GM23338 (cell line): ENCODE data around the gene NLGN1. TPM values are rescaled to one million over a fixed set of nuclear protein-coding genes. Genes with fewer than 3 reads are reported as not detected.

ENCODE experiments used
- ATAC-seq: fragments of 200-7000 bp; cut with Tn5 transposase; 3 replicates; pipeline ENCODE4 v1.9.1; 2020
- DNase-seq: peaks from one replicate; pipeline ENCODE4 v3.0.0-alpha.2; 2015; ENCODE audit warnings: low spot score
- H2AFZ ChIP-seq: fragments of 200-600 bp; sonication (generic); 2 replicates; pipeline ENCODE4 v1.8.0; 2016; ENCODE audit warnings: antibody characterized with exemption, mild to moderate bottlenecking, moderate library complexity
- H3F3A ChIP-seq: fragments of 200-600 bp; sonication (generic); replicated peaks from 2 replicates; pipeline ENCODE4 v1.8.0; 2017; ENCODE audit warnings: antibody characterized with exemption, mixed run types, low read depth
- H3K27ac ChIP-seq: fragments of 200-600 bp; sonication (generic); 2 replicates; pipeline ENCODE4 v1.6.1; 2016; ENCODE audit warnings: low read depth
- H3K27me3 ChIP-seq: fragments of 200-600 bp; sonication (generic); 2 replicates; pipeline ENCODE4 v1.8.0; 2016; ENCODE audit warnings: mild to moderate bottlenecking, mixed run types, moderate library complexity; ENCODE audit not compliant: insufficient read depth
- H3K36me3 ChIP-seq: fragments of 200-600 bp; sonication (generic); 2 replicates; pipeline ENCODE4 v1.8.0; 2016; ENCODE audit warnings: mild to moderate bottlenecking; ENCODE audit not compliant: insufficient read depth
- H3K4me1 ChIP-seq: fragments of 200-600 bp; sonication (generic); 2 replicates; pipeline ENCODE4 v1.8.0; 2016; ENCODE audit warnings: mild to moderate bottlenecking, moderate library complexity; ENCODE audit not compliant: insufficient read depth
- H3K4me2 ChIP-seq: fragments of 200-600 bp; sonication (generic); 2 replicates; pipeline ENCODE4 v1.7.1; 2017; ENCODE audit warnings: mixed run types
- H3K4me3 ChIP-seq: fragments of 200-600 bp; sonication (generic); 2 replicates; pipeline ENCODE4 v1.6.1; 2016; ENCODE audit warnings: mixed run types
- H3K79me2 ChIP-seq: fragments of 200-600 bp; sonication (generic); replicated peaks from 2 replicates; pipeline ENCODE4 v1.8.0; 2017; ENCODE audit warnings: mild to moderate bottlenecking; ENCODE audit not compliant: insufficient read depth
- H3K9me2 ChIP-seq: fragments of 200-600 bp; sonication (generic); 2 replicates; pipeline ENCODE4 v1.8.0; 2017; ENCODE audit not compliant: insufficient read depth
- H4K20me1 ChIP-seq: fragments of 200-600 bp; sonication (generic); replicated peaks from 2 replicates; pipeline ENCODE4 v1.8.0; 2017; ENCODE audit warnings: mild to moderate bottlenecking; ENCODE audit not compliant: insufficient read depth
- H3K27ac Mint-ChIP-seq: 2 replicates; pipeline ENCODE4 v1.8.0; 2020; ENCODE audit warnings: inconsistent platforms, mild to moderate bottlenecking, moderate library complexity, mixed read lengths
- H3K27me3 Mint-ChIP-seq: 3 replicates; pipeline ENCODE4 v1.8.0; 2022; ENCODE audit warnings: low read depth, mild to moderate bottlenecking, moderate library complexity, mixed read lengths, inconsistent platforms; ENCODE audit not compliant: insufficient read depth, poor library complexity
- H3K36me3 Mint-ChIP-seq: 3 replicates; pipeline ENCODE4 v1.8.0; 2021; ENCODE audit warnings: low read depth, mild to moderate bottlenecking, inconsistent platforms, moderate library complexity, mixed read lengths
- H3K4me1 Mint-ChIP-seq: 3 replicates; pipeline ENCODE4 v1.8.0; 2020; ENCODE audit warnings: mild to moderate bottlenecking, inconsistent platforms, mixed read lengths
- H3K4me3 Mint-ChIP-seq: 3 replicates; pipeline ENCODE4 v1.8.0; 2021; ENCODE audit warnings: moderate library complexity, mild to moderate bottlenecking, inconsistent platforms, mixed read lengths
- H3K9me3 Mint-ChIP-seq: 3 replicates; pipeline ENCODE4 v1.8.0; 2020; ENCODE audit warnings: moderate library complexity, mild to moderate bottlenecking, inconsistent platforms, mixed read lengths
- CREB1 ChIP-seq: fragments of 250-450 bp; sonication (Bioruptor Pico); IDR thresholded peaks from 2 replicates; pipeline ENCODE4 v1.5.0; 2020; ENCODE audit warnings: low read depth, mild to moderate bottlenecking, moderate library complexity
- EZH2 ChIP-seq: fragments of 200-600 bp; sonication (generic); IDR thresholded peaks from one replicate; pipeline ENCODE4 v1.8.0; 2017; ENCODE audit warnings: antibody characterized with exemption, mild to moderate bottlenecking, low read depth; ENCODE audit not compliant: unreplicated experiment
- EZH2phosphoT487 ChIP-seq: fragments of 200-600 bp; sonication (generic); IDR thresholded peaks from one replicate; pipeline ENCODE4 v1.8.1; 2018; ENCODE audit warnings: antibody characterized with exemption; ENCODE audit not compliant: unreplicated experiment
- JUNB ChIP-seq: IDR thresholded peaks from one replicate; pipeline ENCODE4 v1.6.1; 2016; ENCODE audit warnings: antibody characterized with exemption; ENCODE audit not compliant: unreplicated experiment
- NANOG ChIP-seq: IDR thresholded peaks from 2 replicates; pipeline ENCODE4 v1.6.1; 2016; ENCODE audit warnings: antibody characterized with exemption, borderline replicate concordance
- POLR2AphosphoS5 ChIP-seq: IDR thresholded peaks from 2 replicates; pipeline ENCODE4 v1.6.1; 2016; ENCODE audit warnings: antibody characterized with exemption, low read depth
- STAT1 ChIP-seq: IDR thresholded peaks from one replicate; pipeline ENCODE4 v1.6.1; 2016; ENCODE audit warnings: antibody characterized with exemption; ENCODE audit not compliant: unreplicated experiment
- ZNF114 ChIP-seq: fragments of 250-450 bp; sonication (Bioruptor Pico); IDR thresholded peaks from 2 replicates; pipeline ENCODE4 v1.5.0; 2020; ENCODE audit warnings: mild to moderate bottlenecking, moderate library complexity
- ZNF331 ChIP-seq: fragments of 250-450 bp; sonication (Bioruptor Pico); IDR thresholded peaks from 2 replicates; pipeline ENCODE4 v1.5.0; 2020; ENCODE audit warnings: low read depth, mild to moderate bottlenecking, moderate library complexity
- polyA plus RNA-seq: library from polyadenylated mRNA; unstranded; fragments of >200 nt; fragmentation: Nextera tagmentation; extraction: Ambion mirVana; gene quantifications from 2 replicates; pipeline ENCODE4 v1.2.1, GENCODE V29; 2016
- total RNA-seq: library from RNA; depleted of rRNA; stranded (reverse); fragments of >200 nt; shearing (Covaris generic); gene quantifications from 2 replicates; pipeline ENCODE4 v1.2.3, GENCODE V29; 2014
- TF ChIP-seq, protein P1 (sequence below), 2 experiments: fragments of 200-600 bp in 1 of 2; sonication (generic) in 1 of 2; conservative IDR thresholded peaks; 2 replicates each; pipeline versions ENCODE4 v1.5.1 to v1.6.1; 2016 to 2017; ENCODE audit warnings: antibody characterized with exemption in 2 of 2, low read depth in 2 of 2, mild to moderate bottlenecking in 2 of 2, moderate library complexity in 1 of 2
- TF ChIP-seq, protein P2 (sequence below): IDR thresholded peaks from 2 replicates; pipeline ENCODE4 v1.6.1; 2016; ENCODE audit warnings: antibody characterized with exemption
- TF ChIP-seq, protein P3 (sequence below): IDR thresholded peaks from one replicate; pipeline ENCODE4 v1.6.1; 2018; ENCODE audit warnings: antibody characterized with exemption; ENCODE audit not compliant: unreplicated experiment
- TF ChIP-seq, protein P4 (sequence below): fragments of 250-450 bp; sonication (Bioruptor Pico); IDR thresholded peaks from 2 replicates; pipeline ENCODE4 v1.5.0; 2020; ENCODE audit warnings: mild to moderate bottlenecking, moderate library complexity

Gene NLGN1
- total and polyA plus RNA-seq, 2 experiments from 2014 or later, result 6.5 to 18.6 TPM

DNA sequence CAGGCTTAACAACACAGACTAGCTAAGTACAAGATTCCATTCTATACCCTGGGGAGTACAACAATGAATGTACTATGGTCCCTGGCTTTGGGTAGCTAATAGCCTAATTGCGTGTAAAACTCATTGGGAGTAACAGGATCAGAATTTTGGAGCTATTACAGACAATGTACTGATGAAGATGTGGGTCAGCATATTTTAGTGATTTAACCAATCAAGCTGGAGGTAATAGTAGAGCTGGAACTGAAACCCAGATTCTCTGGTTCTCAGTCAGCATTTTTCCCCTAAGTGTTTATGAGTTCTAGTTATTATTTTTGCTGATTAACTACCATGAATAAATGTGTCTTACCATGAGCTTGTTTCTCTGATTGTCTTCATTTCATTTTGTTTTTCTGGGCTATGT is 578.7 kb downstream of the NLGN1 start:
- no peaks in the 10 kb centered on the region for H4K20me1 ChIP-seq
- no peaks in the 10 kb centered on the region for H3K9me2 ChIP-seq
- Mint-ChIP-seq H3K27me3 (no peaks in the 10 kb centered on the region), H3K36me3 (no peaks in the 10 kb centered on the region), H3K4me3 (no peak overlapping the region), H3K27ac (no peak overlapping the region), H3K9me3 (no peaks in the 10 kb centered on the region), H3K4me1 (no peaks in the 10 kb centered on the region)
- TF ChIP-seq STAT1 (no peak), EZH2 (no peak), ZNF331 (CRISPR knock-in tag) (no peak), NANOG (no peak), POLR2AphosphoS5 (no peak), EZH2phosphoT487 (no peak), CREB1 (no peak), ZNF114 (CRISPR knock-in tag) (no peak), JUNB (no peak)
- TF ChIP-seq, protein P1, sequence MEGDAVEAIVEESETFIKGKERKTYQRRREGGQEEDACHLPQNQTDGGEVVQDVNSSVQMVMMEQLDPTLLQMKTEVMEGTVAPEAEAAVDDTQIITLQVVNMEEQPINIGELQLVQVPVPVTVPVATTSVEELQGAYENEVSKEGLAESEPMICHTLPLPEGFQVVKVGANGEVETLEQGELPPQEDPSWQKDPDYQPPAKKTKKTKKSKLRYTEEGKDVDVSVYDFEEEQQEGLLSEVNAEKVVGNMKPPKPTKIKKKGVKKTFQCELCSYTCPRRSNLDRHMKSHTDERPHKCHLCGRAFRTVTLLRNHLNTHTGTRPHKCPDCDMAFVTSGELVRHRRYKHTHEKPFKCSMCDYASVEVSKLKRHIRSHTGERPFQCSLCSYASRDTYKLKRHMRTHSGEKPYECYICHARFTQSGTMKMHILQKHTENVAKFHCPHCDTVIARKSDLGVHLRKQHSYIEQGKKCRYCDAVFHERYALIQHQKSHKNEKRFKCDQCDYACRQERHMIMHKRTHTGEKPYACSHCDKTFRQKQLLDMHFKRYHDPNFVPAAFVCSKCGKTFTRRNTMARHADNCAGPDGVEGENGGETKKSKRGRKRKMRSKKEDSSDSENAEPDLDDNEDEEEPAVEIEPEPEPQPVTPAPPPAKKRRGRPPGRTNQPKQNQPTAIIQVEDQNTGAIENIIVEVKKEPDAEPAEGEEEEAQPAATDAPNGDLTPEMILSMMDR (conservative IDR thresholded peaks at IDR 0.05; ENCODE audit: low read depth in 2 of 2), result no peak
- TF ChIP-seq, protein P2, sequence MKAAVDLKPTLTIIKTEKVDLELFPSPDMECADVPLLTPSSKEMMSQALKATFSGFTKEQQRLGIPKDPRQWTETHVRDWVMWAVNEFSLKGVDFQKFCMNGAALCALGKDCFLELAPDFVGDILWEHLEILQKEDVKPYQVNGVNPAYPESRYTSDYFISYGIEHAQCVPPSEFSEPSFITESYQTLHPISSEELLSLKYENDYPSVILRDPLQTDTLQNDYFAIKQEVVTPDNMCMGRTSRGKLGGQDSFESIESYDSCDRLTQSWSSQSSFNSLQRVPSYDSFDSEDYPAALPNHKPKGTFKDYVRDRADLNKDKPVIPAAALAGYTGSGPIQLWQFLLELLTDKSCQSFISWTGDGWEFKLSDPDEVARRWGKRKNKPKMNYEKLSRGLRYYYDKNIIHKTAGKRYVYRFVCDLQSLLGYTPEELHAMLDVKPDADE, result no peak
- TF ChIP-seq, protein P3, sequence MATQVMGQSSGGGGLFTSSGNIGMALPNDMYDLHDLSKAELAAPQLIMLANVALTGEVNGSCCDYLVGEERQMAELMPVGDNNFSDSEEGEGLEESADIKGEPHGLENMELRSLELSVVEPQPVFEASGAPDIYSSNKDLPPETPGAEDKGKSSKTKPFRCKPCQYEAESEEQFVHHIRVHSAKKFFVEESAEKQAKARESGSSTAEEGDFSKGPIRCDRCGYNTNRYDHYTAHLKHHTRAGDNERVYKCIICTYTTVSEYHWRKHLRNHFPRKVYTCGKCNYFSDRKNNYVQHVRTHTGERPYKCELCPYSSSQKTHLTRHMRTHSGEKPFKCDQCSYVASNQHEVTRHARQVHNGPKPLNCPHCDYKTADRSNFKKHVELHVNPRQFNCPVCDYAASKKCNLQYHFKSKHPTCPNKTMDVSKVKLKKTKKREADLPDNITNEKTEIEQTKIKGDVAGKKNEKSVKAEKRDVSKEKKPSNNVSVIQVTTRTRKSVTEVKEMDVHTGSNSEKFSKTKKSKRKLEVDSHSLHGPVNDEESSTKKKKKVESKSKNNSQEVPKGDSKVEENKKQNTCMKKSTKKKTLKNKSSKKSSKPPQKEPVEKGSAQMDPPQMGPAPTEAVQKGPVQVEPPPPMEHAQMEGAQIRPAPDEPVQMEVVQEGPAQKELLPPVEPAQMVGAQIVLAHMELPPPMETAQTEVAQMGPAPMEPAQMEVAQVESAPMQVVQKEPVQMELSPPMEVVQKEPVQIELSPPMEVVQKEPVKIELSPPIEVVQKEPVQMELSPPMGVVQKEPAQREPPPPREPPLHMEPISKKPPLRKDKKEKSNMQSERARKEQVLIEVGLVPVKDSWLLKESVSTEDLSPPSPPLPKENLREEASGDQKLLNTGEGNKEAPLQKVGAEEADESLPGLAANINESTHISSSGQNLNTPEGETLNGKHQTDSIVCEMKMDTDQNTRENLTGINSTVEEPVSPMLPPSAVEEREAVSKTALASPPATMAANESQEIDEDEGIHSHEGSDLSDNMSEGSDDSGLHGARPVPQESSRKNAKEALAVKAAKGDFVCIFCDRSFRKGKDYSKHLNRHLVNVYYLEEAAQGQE, result no peak
- TF ChIP-seq, protein P4, sequence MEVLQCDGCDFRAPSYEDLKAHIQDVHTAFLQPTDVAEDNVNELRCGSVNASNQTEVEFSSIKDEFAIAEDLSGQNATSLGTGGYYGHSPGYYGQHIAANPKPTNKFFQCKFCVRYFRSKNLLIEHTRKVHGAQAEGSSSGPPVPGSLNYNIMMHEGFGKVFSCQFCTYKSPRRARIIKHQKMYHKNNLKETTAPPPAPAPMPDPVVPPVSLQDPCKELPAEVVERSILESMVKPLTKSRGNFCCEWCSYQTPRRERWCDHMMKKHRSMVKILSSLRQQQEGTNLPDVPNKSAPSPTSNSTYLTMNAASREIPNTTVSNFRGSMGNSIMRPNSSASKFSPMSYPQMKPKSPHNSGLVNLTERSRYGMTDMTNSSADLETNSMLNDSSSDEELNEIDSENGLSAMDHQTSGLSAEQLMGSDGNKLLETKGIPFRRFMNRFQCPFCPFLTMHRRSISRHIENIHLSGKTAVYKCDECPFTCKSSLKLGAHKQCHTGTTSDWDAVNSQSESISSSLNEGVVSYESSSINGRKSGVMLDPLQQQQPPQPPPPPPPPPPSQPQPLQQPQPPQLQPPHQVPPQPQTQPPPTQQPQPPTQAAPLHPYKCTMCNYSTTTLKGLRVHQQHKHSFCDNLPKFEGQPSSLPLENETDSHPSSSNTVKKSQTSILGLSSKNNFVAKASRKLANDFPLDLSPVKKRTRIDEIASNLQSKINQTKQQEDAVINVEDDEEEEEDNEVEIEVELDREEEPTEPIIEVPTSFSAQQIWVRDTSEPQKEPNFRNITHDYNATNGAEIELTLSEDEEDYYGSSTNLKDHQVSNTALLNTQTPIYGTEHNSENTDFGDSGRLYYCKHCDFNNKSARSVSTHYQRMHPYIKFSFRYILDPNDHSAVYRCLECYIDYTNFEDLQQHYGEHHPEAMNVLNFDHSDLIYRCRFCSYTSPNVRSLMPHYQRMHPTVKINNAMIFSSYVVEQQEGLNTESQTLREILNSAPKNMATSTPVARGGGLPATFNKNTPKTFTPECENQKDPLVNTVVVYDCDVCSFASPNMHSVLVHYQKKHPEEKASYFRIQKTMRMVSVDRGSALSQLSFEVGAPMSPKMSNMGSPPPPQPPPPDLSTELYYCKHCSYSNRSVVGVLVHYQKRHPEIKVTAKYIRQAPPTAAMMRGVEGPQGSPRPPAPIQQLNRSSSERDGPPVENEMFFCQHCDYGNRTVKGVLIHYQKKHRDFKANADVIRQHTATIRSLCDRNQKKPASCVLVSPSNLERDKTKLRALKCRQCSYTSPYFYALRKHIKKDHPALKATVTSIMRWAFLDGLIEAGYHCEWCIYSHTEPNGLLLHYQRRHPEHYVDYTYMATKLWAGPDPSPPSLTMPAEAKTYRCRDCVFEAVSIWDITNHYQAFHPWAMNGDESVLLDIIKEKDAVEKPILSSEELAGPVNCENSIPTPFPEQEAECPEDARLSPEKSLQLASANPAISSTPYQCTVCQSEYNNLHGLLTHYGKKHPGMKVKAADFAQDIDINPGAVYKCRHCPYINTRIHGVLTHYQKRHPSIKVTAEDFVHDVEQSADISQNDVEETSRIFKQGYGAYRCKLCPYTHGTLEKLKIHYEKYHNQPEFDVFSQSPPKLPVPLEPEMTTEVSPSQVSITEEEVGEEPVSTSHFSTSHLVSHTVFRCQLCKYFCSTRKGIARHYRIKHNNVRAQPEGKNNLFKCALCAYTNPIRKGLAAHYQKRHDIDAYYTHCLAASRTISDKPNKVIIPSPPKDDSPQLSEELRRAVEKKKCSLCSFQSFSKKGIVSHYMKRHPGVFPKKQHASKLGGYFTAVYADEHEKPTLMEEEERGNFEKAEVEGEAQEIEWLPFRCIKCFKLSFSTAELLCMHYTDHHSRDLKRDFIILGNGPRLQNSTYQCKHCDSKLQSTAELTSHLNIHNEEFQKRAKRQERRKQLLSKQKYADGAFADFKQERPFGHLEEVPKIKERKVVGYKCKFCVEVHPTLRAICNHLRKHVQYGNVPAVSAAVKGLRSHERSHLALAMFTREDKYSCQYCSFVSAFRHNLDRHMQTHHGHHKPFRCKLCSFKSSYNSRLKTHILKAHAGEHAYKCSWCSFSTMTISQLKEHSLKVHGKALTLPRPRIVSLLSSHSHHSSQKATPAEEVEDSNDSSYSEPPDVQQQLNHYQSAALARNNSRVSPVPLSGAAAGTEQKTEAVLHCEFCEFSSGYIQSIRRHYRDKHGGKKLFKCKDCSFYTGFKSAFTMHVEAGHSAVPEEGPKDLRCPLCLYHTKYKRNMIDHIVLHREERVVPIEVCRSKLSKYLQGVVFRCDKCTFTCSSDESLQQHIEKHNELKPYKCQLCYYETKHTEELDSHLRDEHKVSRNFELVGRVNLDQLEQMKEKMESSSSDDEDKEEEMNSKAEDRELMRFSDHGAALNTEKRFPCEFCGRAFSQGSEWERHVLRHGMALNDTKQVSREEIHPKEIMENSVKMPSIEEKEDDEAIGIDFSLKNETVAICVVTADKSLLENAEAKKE, result no peak
- DNase-seq (no peak), ATAC-seq (no peak)
- H3K4me1 ChIP-seq, result no peaks in the 10 kb centered on the region
- H3K4me2 ChIP-seq, result no peak overlapping the region
- H3K4me3 ChIP-seq, result no peak overlapping the region
- H3K27me3 ChIP-seq, result no peaks in the 10 kb centered on the region
- no peak overlapping the region for H3K27ac ChIP-seq
- H3K79me2 ChIP-seq, result no peaks in the 10 kb centered on the region
- no peaks in the 10 kb centered on the region for H3K36me3 ChIP-seq
- no peaks in the 10 kb centered on the region for H3F3A ChIP-seq
- no peak overlapping the region for H2AFZ ChIP-seq
